HG03565 (cell line): ENCODE measurements around the gene CDK18.

ENCODE experiments used
- ATAC-seq: cut with Tn5 transposase; IDR thresholded peaks from one replicate; pipeline ENCODE4 v1.9.1; 2021; ENCODE audit warnings: mild to moderate bottlenecking, moderate library complexity; ENCODE audit not compliant: unreplicated experiment

CDK18 gene

DNA sequence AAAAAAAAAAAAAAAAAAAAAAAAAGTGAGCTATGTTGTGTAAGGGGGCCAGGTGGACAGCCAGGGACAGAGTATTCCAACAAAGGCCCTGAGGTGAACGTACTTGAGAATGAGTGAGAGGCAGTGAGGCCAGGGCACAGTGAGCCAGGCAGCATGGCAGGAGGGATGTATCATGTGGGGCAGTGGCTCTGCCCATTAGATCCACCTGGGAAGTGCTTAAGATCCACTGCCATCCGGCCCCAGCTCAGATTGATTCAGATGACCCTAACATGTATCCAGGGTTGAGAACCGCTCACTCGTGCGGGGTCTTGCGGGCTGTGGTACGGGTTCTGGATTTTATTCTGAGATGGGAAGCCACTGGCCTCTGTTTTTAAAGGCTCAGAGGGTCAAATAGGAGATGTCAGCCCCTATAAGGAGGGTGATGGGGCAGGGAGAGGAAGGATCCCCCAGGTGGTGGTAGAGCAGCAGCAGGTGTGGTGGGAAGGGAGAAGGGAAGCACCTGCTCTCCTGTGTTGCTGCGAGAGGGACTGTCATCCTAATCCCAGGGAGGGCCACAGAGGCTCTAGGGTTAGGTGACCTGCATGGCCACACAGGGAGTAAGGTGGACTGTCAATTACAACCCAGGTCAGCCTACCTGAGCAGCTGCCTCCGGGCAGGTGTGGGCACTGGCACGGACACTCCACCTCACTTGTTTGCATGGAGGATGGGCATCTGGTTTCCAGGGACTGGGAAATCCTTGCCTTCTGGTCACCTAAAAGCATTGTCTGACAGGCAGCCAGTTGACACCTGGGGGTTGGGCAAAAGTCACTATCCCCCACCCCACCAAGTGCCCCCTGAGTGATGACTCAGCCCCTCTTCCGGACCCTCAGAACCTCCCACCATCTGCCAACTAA lies 31.6 kb downstream of the CDK18 start:
- no peak for ATAC-seq

- ATAC-seq, result no peak
Measured at GRCh38 chr1:205536759-205537361, 32.4 kb downstream of the CDK18 start.

DNA sequence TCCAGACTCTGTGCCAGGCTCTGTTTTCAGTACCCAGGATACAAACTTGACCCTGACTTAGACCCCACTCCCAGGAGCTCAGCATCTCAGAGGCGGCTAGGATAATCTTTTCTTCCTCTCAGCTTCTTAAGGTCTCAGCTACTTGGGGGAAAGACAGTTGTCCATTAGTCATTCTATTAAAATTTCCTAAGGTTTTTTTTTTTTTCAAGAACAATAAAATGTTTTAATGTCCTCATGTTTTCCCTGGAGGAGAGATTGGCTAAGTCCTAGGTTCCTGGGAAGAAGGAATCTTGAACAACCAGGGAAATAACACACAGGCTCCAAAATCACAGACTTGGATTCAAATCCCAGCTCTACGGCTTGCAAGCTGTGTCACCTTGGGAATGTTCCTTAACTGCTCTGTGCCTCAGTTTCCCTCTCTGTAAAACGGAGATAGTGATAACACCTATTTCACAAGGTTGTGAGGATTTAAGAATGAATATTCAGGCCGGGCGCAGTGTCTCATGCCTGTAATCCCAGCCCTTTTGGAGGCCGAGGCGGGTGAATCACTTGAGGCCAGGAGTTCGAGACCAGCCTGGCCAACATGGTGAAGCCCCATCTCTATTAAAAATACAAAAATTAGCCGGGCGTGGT lies 33.0 kb downstream of the CDK18 start:
- ATAC-seq, result no peak

- no peak for ATAC-seq
Measured at GRCh38 chr1:205538235-205538840, 33.9 kb downstream of the CDK18 start.

DNA sequence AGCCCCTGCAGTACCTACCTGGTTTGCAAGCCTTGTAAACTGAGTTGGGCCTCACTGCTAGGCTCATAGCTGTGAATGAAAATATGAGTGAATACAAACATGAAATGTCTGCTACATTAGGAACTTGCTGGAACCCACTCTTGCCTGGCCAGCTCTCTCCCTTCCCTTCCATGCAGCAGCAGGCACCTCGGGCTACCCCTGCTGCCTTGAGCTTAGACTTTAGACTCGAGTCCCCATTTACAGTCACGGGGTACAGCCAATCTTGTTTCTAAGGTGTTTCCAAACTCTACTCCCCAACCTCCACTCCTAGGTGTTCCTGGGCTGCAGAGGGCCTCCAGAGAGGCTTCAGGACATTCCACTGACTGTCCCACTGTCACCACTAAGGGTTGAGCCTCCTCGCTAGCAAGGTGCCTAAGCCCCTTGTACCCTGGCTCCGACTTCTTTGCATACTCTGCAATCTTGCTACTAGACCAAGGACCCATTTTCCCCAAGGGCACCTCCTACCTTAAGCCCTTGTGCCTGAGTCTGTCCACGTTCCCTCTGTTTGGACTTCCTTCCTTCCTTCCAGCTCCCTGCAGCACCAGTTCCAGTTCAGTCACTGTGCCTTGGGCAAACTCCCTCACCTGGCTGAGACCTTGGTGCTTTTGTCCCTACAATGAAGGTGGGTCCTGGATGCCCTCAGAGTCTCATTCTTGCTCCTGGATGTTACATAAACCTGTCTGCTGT lies 36.9 kb downstream of the CDK18 start:
- ATAC-seq, result no peak

DNA sequence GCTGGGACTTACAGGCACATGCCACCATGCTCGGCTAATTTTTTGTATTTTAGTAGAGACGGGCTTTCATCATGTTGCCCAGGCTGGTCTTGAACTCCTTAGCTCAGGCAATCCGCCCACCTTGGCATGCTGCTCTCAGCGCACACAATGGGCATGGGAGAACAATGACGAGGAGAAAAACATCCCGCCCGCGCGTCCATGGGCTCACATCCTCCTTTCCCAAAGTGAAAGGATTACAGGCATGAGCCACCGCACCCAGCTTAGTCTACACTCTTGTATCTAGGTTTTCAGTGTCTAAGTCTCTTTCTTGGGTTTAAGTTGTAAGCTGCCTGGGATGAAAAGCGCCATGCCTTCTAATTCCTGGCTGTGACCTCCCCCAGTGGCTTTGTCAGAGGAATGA lies 37.9 kb downstream of the CDK18 start:
- no peak for ATAC-seq

- no peak for ATAC-seq
Measured at GRCh38 chr1:205543351-205544301, 39.2 kb downstream of the CDK18 start.

- ATAC-seq, result no peak
Measured at GRCh38 chr1:205545001-205545919, 40.8 kb downstream of the CDK18 start.

DNA sequence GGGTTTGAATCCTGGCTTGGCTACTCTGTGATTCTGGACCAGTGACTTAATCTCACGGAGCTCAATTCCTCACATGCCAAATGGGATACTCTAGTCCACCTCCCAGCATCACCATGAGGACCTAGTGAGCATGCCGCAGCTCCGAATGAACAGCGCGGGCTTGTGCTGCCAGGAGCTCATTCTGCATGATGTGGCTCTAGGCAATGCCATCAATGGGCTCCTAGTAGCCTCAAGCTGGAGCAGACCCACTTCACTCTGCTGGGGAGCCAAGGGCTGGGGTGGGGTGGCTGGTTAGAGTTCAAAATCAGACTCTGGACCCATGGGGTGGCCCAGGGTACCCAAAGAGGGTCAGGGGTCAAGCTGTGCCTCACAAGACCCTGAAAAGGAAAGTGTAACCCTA lies 41.5 kb downstream of the CDK18 start:
- no peak for ATAC-seq

GRCh38 chr1:205546541-205546940 lies 42.1 kb downstream of the CDK18 start:
- ATAC-seq, result no peak

DNA sequence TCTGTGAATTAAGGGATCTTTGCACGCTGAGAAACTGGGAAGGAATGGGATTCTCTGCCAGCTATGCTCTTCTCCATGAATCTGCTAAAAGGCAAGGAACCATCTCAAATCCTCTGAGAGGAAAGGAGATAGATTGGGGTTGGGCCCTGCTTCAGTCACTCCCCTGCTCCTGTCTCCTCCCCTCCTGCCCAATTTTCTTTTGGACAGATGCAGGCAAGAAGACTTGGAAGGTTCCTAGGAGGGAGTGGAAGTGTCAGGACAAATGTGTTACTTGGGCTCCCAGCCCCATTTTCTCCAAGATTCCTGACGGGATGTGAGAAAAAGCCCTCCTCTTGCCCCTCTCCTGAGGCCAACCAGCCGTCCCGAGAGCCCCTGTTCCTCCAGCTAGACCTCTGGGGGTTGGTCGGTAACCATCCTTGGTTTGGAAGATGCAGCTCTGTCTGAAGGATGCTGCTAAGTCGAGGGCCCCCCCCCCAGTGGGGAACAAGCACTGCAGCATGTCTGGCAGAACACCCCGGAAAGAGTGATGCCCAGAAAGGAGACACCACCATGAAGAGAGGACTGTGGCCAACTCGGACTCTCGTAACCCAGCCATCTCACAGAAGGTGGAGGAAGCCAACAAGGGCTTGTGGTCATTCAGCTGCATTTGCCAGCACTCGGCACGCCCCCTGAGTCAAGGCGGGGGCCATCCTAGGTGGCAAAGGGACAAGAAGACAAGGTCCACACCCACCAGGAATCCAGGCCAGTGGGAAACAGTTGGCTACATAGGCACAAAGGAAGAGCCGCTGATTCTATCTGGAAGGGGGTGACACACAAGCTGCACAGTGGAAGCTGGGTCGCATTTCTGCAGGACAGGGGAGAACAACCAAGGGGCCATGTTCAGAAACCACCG lies 43.7 kb downstream of the CDK18 start:
- no peak for ATAC-seq

DNA sequence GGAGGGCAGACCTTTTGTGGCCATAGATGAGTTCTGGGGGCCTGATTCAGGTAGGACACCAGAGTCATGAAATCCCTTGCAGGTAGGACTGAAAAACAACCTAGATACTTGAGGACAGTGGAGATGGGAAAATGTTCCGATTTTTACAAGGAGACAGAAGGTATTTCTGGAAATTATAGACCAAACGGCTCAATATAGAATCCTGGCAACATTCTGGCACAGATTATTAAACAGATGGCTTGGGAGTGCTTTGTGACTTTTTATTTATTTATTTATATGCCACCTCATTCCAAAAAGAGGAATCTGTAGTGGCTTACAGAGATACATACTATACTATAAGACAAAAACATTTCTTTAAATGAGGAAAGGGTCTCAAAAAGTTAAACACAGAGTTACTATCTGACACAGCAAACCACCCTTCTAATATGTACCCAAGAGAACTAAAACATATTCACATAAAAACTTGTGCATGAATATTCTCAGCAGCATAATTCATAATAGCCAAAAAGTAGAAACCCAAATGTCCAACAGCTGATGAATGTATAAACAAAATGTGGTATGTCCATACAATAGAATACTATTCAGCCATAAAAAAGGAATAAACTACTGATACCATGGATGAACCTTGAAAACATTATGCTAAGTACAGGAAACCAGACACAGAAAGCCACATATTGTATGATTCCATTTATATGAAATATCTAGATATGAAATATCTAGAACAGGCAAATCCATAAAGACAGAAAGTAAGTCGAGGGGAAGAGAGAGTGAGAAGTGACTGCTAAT lies 49.8 kb downstream of the CDK18 start:
- ATAC-seq, result no peak

DNA sequence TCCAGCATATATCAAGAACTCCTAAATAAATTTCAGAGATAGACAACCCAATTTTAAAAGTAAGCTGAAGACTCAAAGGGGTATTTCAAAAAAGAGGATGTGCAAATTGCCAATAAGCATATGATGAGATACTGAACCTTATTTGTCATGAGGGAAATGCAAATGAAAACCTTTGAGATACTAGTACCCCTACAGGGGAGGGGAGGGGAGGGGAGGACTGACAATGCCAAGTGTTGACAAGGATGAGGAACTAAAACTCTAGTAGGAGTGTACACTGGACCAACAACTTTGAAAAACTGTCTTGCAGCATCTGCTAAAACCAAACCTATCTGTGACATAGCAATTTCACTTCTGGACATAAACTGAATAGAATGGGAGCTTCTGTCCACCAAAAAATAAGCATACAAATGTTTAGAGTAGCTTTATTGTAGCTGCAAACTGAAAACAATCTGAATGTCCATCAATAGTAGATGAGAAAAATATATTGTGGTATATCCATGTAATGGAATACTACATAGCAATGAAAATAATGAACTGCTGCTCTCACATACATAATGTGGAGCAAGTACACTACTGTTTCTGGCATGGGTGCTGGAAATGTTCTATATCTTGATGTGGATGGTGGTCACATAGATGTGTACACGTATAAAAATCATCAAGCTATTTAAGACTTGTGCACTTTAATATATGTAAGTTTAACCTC lies 57.2 kb downstream of the CDK18 start:
- ATAC-seq, result no peak

DNA sequence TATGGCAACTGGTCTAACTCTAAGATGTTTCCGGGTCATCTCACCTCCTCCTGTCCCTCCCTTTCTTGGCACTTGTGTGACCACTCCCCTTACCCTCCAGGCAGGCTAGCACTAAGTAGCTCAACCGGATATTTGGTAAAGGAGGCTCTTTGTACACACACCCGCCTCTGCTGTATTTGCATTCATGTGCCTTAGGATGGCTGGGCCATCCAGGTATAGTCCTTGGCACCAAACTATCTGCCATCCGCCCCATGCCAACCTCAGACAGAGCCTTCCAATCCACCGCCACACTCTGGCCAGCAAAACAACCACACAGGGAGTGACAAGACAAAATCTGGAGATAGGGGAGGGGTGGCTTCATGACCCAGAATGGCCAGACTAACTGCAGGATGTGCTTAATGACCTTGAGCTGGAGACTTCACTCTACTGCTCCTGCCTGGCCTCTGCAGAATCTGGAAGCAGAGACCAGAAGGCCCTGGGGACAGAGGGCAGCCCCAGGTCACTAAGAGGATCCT lies 59.5 kb downstream of the CDK18 start:
- ATAC-seq, result no peak

DNA sequence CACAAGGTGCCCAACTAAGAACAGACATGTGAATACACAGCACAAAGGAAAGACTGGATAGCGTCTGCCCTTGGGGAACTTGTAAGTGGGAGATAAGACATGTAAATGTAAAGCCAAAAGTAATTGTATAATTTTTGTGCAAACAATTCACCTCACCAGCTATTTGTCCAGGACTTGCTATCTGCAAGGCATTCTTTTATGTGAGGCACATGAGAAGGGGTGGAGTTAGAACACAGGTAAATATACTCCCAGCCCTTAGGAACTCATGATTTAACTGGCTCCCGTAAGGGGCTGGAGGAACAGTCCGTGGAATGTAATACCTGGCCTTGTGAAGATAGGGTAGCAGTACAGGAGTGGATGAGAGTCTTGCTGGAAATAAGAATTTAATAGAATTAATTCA lies 61.3 kb downstream of the CDK18 start:
- ATAC-seq, result no peak

GRCh38 chr1:205567716-205568115 lies 63.2 kb downstream of the CDK18 start:
- ATAC-seq, result no peak
